K562 (cell line): ENCODE data around the gene METTL25. TPM values are rescaled to one million over a fixed set of nuclear protein-coding genes. Genes with fewer than 3 reads are reported as not detected.
A peak's percentile ranks its signal among the peaks of the same experiment; 100 is the strongest.

Experiments
- BMI1 ChIP-seq: fragments of 150-350 bp; IDR thresholded peaks from 2 replicates; pipeline ENCODE4 v1.6.1; 2014; ENCODE audit warnings: low read length
- C11orf30 ChIP-seq: fragments of 450-650 bp; IDR thresholded peaks from 2 replicates; pipeline ENCODE4 v1.6.1; 2016; ENCODE audit warnings: low read depth, mild to moderate bottlenecking
- CREB1 ChIP-seq, 2 experiments: sonication (generic) in 1 of 2; formaldehyde crosslinking in 1 of 2; IDR thresholded peaks; 2 replicates each; pipeline versions ENCODE4 v1.6.1 to v1.8.0; 2012 to 2022; ENCODE audit warnings: inconsistent platforms in 1 of 2, mild to moderate bottlenecking in 1 of 2, missing genetic modification reagents in 1 of 2, moderate library complexity in 1 of 2
- CTCFL ChIP-seq: IDR thresholded peaks from 2 replicates; pipeline ENCODE4 v1.6.1; 2011; ENCODE audit warnings: borderline replicate concordance, low read depth, mild to moderate bottlenecking, moderate library complexity, low read length; ENCODE audit not compliant: insufficient read depth, poor library complexity, severe bottlenecking
- FOXA1 ChIP-seq: fragments of 450-650 bp; IDR thresholded peaks from 2 replicates; pipeline ENCODE4 v1.6.1; 2016; ENCODE audit warnings: mild to moderate bottlenecking, borderline replicate concordance
- FOXJ3 ChIP-seq: sonication (generic); formaldehyde crosslinking; IDR thresholded peaks from 2 replicates; pipeline ENCODE4 v1.4.0; 2020; ENCODE audit warnings: mild to moderate bottlenecking, missing genetic modification reagents
- HINFP ChIP-seq: fragments of 450-650 bp; conservative IDR thresholded peaks from 2 replicates; pipeline ENCODE4 v1.6.1; 2016; ENCODE audit warnings: missing genetic modification characterization, low read depth, mild to moderate bottlenecking, control low read depth, missing compliant biosample characterization
- HIVEP1 ChIP-seq: fragments of 250-450 bp; sonication (Bioruptor Pico); IDR thresholded peaks from 2 replicates; pipeline ENCODE4 v1.4.0; 2020; ENCODE audit warnings: mild to moderate bottlenecking
- ILF3 ChIP-seq: fragments of 450-650 bp; IDR thresholded peaks from 2 replicates; pipeline ENCODE4 v1.6.1; 2018; ENCODE audit warnings: antibody characterized with exemption, mild to moderate bottlenecking, moderate library complexity, borderline replicate concordance
- IRF1 ChIP-seq: sonication (generic); formaldehyde crosslinking; IDR thresholded peaks from 2 replicates; pipeline ENCODE4 v1.8.0; 2022; ENCODE audit warnings: missing genetic modification reagents, mild to moderate bottlenecking, borderline replicate concordance
- JUN ChIP-seq, 2 experiments: sonication (generic) in 1 of 2; formaldehyde crosslinking in 1 of 2; IDR thresholded peaks; 2 replicates each; pipeline versions ENCODE4 v1.6.1 to v1.8.0; 2012 to 2022; ENCODE audit warnings: borderline replicate concordance in 2 of 2, mild to moderate bottlenecking in 2 of 2, improper control_type of control experiment in 1 of 2, low read depth in 1 of 2, low read length in 1 of 2, missing genetic modification reagents in 1 of 2
- KHSRP ChIP-seq: fragments of 450-650 bp; IDR thresholded peaks from 2 replicates; pipeline ENCODE4 v1.6.1; 2017
- MCM5 ChIP-seq: fragments of 450-650 bp; IDR thresholded peaks from 2 replicates; pipeline ENCODE4 v1.6.1; 2016; ENCODE audit warnings: low read depth
- MYNN ChIP-seq, 2 experiments: sonication (generic); formaldehyde crosslinking in 1 of 2; IDR thresholded peaks; 2 replicates each; pipeline versions ENCODE4 v1.5.0 to v1.6.1; 2016 to 2020; ENCODE audit warnings: antibody characterized with exemption in 1 of 2, missing genetic modification reagents in 1 of 2
- NR2F6 ChIP-seq: fragments of 450-650 bp; formaldehyde crosslinking; IDR thresholded peaks from 2 replicates; pipeline ENCODE4 v1.4.0; 2020; ENCODE audit warnings: mild to moderate bottlenecking
- POLR2A ChIP-seq: fragments of 450-650 bp; conservative IDR thresholded peaks from 2 replicates; pipeline ENCODE4 v1.6.1; 2016
- RBM14 ChIP-seq: fragments of 200-400 bp; formaldehyde crosslinking; IDR thresholded peaks from 2 replicates; pipeline ENCODE4 v1.6.1; 2018; ENCODE audit warnings: low read depth, mild to moderate bottlenecking, low read length, moderate library complexity, borderline replicate concordance; ENCODE audit not compliant: insufficient read depth
- SMARCC2 ChIP-seq: fragments of 450-650 bp; IDR thresholded peaks from 2 replicates; pipeline ENCODE4 v1.6.1; 2017; ENCODE audit warnings: antibody characterized with exemption, moderate library complexity, mild to moderate bottlenecking, low read depth
- SREBF2 ChIP-seq: sonication (generic); formaldehyde crosslinking; IDR thresholded peaks from 2 replicates; pipeline ENCODE4 v1.4.0; 2020; ENCODE audit warnings: mild to moderate bottlenecking, missing genetic modification reagents
- STAT5B ChIP-seq: fragments of 250-450 bp; sonication (Bioruptor Pico); IDR thresholded peaks from 2 replicates; pipeline ENCODE4 v1.8.0; 2021; ENCODE audit warnings: mild to moderate bottlenecking, inconsistent platforms
- TAF7 ChIP-seq: fragments of 450-650 bp; IDR thresholded peaks from 2 replicates; pipeline ENCODE4 v1.6.1; 2016; ENCODE audit warnings: missing genetic modification characterization, missing compliant biosample characterization
- TBL1XR1 ChIP-seq, 2 experiments: IDR thresholded peaks; 2 replicates each; pipeline ENCODE4 v1.6.1; 2012; ENCODE audit warnings: improper control_type of control experiment in 2 of 2, low read length in 2 of 2, mild to moderate bottlenecking in 1 of 2
- polyA plus RNA-seq, 8 experiments: library from polyadenylated mRNA; depleted of rRNA in 4 of 8; stranded (reverse) in 5 of 8; unstranded in 3 of 8; fragments of >200 nt; fragmentation: Nextera tagmentation in 2 of 8; fragmentation: Illumina TruSeq in 1 of 8; extraction: Ambion mirVana in 2 of 8; extraction: Trizol in 1 of 8; gene quantifications; 2 replicates each; pipeline versions ENCODE4 v1.2.1 to v1.2.3, GENCODE V29; 2011 to 2014; ENCODE audit warnings: inconsistent platforms in 1 of 8, missing spikeins in 1 of 8
- total RNA-seq, 7 experiments: library from RNA; depleted of rRNA in 6 of 7; stranded (reverse); fragments of >200 nt in 6 of 7; fragmentation: Illumina TruSeq in 2 of 7; extraction: Trizol in 2 of 7; gene quantifications; 2 replicates each; pipeline versions ENCODE4 v1.2.1 to v1.2.3, GENCODE V29; 2011 to 2021; ENCODE audit warnings: low replicate concordance in 1 of 7

The METTL25 gene
- total and polyA plus RNA-seq, 9 of the 15 experiments (the other 6 are each of a cell fraction or from before 2014, with no cell fraction given), result 0.50 to 2.4 (median 1.9) TPM

- TF ChIP-seq HINFP (tag) (peak; percentile 56; the same call in 1 of the 2 replicates), TAF7 (tag) (peak; percentile 95), FOXJ3 (CRISPR knock-in tag) (no peak), C11orf30 (peak; percentile 100), POLR2A (peak; percentile 93), KHSRP (peak; percentile 95), RBM14 (no peak), MCM5 (no peak), HIVEP1 (CRISPR knock-in tag) (no peak), MYNN (IDR thresholded peaks at IDR 0.05) (0 out of 2 replicates have a peak, but pooled peaks have one; percentile 61), MYNN (CRISPR knock-in tag; IDR thresholded peaks at IDR 0.05) (no peak), TBL1XR1 (IDR thresholded peaks at IDR 0.05; ENCODE audit: low read length in 2 of 2) (peak in 1 of 2 experiments; percentile 99; a peak in 2 of 4 replicates), ILF3 (no peak), SMARCC2 (0 out of 2 replicates have a peak, but pooled peaks have one; percentile 60), SREBF2 (no peak), JUN (IDR thresholded peaks at IDR 0.05; ENCODE audit: borderline replicate concordance, low read depth, low read length) (0 out of 2 replicates have a peak, but pooled peaks have one; percentile 7), JUN (CRISPR knock-in tag; IDR thresholded peaks at IDR 0.05; ENCODE audit: borderline replicate concordance) (no peak), FOXA1 (no peak), CTCFL (peak; percentile 98), STAT5B (CRISPR knock-in tag) (no peak), CREB1 (IDR thresholded peaks at IDR 0.05) (peak; percentile 100), CREB1 (CRISPR knock-in tag; IDR thresholded peaks at IDR 0.05) (peak; percentile 100), NR2F6 (0 out of 2 replicates have a peak, but pooled peaks have one; percentile 68), IRF1 (no peak), BMI1 (no peak)
These were observed at the start of gene METTL25, which contains the start of gene CCDC59 (continued) for GRCh38 chr12:82358200-82359114.
